Lower lobe of right lung (tissue), 2 donors: Measurements from ENCODE around the gene CSAD. TPM values are rescaled to one million over a fixed set of nuclear protein-coding genes. Genes with fewer than 3 reads are reported as not detected.
A peak's percentile ranks its signal among the peaks of the same experiment; 100 is the strongest.

ENCODE experiments used
- ATAC-seq, 2 donors: fragments of 200-7000 bp; cut with Tn5 transposase; one replicate each; pipeline ENCODE4 v1.9.1; 2020 to 2022; ENCODE audit warnings: mild to moderate bottlenecking in 2 of 2, moderate library complexity in 2 of 2
- DNase-seq: peaks from one replicate; pipeline ENCODE4 v3.0.0-alpha.2; 2020
- H3K27ac ChIP-seq: fragments of 200-600 bp; one replicate; pipeline ENCODE4 v1.8.0; 2022
- H3K27me3 ChIP-seq: fragments of 200-600 bp; one replicate; pipeline ENCODE4 v1.8.0; 2022; ENCODE audit warnings: low read depth
- H3K36me3 ChIP-seq: fragments of 200-600 bp; one replicate; pipeline ENCODE4 v1.8.0; 2022; ENCODE audit warnings: mild to moderate bottlenecking
- H3K4me1 ChIP-seq: fragments of 200-600 bp; one replicate; pipeline ENCODE4 v1.8.0; 2022
- H3K4me3 ChIP-seq: fragments of 200-600 bp; one replicate; pipeline ENCODE4 v1.8.0; 2022; ENCODE audit warnings: mild to moderate bottlenecking
- H3K9me3 ChIP-seq: fragments of 200-600 bp; one replicate; pipeline ENCODE4 v1.8.0; 2022
- intact Hi-C: fragments of 100-400 bp; cut with DNase I; formaldehyde crosslinking; loops from one replicate; pipeline ENCODE4 v1.11.0; 2022
- total RNA-seq: library from RNA; stranded (reverse); fragmentation: NEBNext Ultra II Directional; extraction: Animal tissue kit (Norgen Biotek cat#: 25700); gene quantifications from one replicate; pipeline ENCODE4 v1.2.1, GENCODE V29; 2021
- TF ChIP-seq, protein P1 (sequence below): fragments of 200-600 bp; IDR thresholded peaks from one replicate; pipeline ENCODE4 v1.8.0; 2022; ENCODE audit warnings: antibody characterized with exemption, mild to moderate bottlenecking
- donor health status: DM: no; HTN: yes; CAD: no; lungs with severe emphysema.

Gene CSAD
- total RNA-seq, 1 donor from 2014 or later: 39.2 TPM

DNA sequence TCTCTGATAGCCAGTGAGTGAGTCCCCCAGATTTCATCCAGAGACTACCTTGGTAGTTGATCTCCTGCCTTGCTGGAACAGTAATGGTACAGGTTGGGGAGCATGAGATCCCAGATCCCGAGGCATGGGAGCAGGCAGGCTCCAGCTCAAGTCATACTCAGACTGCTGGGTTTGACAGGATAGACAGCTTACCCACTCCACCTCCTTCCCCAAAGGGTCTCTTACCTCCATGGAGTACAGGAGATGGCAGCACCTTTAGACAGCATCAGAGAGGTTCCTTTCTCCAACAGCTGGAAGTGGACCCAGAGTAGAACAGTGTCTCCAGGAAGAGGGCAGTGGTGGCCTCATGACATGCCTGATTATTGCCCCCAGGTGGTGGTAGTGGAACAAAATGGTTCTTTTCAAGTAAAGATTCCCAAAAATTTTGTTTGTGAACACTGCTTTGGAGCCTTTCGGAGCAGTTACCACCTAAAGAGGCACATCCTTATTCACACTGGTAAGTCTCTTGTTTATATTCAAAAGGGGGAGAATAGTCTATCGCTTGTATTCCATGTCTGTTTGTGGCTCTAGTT is 4.9 kb upstream of the CSAD start:
- no peak for DNase-seq

DNA sequence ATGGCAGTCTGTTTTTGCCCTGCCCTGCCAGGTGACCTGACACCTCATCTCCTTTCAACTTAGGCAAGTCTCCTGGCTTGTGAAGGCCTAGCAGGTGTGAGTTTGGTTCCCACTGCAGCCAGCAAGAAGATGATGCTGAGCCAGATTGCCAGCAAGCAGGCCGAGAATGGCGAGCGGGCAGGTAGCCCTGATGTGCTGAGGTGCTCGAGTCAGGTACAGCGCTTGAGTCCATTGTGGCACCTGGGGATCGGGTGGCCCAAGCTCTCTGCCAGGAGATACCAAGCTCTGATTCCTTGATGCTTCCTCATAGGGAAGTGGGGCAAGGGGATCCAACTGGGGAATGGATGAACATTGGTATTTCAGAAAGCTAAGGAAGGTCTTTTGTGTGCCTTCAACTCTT is 4.1 kb upstream of the CSAD start:
- intact Hi-C loops: no loop called here
- Histone ChIP-seq H3K36me3 (peaks cover 74% of the 10 kb centered on the region), H3K27me3 (no peaks in the 10 kb centered on the region), H3K9me3 (no peaks in the 10 kb centered on the region), H3K4me1 (peaks cover 40% of the 10 kb centered on the region), H3K4me3 (no peak overlapping the region), H3K27ac (no peak overlapping the region)
- TF ChIP-seq, protein P1, sequence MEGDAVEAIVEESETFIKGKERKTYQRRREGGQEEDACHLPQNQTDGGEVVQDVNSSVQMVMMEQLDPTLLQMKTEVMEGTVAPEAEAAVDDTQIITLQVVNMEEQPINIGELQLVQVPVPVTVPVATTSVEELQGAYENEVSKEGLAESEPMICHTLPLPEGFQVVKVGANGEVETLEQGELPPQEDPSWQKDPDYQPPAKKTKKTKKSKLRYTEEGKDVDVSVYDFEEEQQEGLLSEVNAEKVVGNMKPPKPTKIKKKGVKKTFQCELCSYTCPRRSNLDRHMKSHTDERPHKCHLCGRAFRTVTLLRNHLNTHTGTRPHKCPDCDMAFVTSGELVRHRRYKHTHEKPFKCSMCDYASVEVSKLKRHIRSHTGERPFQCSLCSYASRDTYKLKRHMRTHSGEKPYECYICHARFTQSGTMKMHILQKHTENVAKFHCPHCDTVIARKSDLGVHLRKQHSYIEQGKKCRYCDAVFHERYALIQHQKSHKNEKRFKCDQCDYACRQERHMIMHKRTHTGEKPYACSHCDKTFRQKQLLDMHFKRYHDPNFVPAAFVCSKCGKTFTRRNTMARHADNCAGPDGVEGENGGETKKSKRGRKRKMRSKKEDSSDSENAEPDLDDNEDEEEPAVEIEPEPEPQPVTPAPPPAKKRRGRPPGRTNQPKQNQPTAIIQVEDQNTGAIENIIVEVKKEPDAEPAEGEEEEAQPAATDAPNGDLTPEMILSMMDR: no peak
- ATAC-seq (no peak), DNase-seq (no peak)

More for the DNA sequence above, 4.9 kb upstream of the CSAD start:
- H3K4me3 ChIP-seq: no peak overlapping the region
- intact Hi-C loops: no loop called here
- no peak for ATAC-seq
- H3K9me3 ChIP-seq: no peaks in the 10 kb centered on the region
- peaks cover 74% of the 10 kb centered on the region for H3K36me3 ChIP-seq
- H3K4me1 ChIP-seq: peaks cover 39% of the 10 kb centered on the region
- no peak overlapping the region for H3K27ac ChIP-seq
- TF ChIP-seq, protein P1: no peak
- no peaks in the 10 kb centered on the region for H3K27me3 ChIP-seq

DNA sequence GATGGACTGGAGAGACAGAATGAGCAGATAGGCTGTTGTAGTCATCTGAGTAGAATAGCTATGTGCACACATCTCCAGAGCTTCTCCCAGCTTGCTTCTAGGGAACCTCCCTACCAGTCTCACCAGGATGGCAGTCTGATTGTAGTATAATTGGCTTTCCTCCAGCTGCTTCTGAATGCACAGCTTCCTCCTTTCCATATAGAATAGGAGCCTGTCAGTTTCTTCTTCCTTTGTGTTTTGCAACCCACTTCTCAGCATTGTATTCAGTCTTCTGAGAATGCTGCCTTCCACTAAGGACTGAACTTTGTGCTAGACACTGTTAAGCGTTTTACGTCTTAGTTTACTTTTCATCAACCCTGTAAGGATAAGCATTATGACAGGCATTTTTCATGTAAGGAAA is 2.2 kb upstream of the CSAD start:
- TF ChIP-seq, protein P1: no peak
- Histone ChIP-seq H3K4me1 (peaks cover 47% of the 10 kb centered on the region), H3K9me3 (no peaks in the 10 kb centered on the region), H3K27me3 (no peaks in the 10 kb centered on the region), H3K4me3 (peak overlapping the region; percentile 79), H3K27ac (no peak overlapping the region), H3K36me3 (peaks cover 62% of the 10 kb centered on the region)
- no peak for DNase-seq
- intact Hi-C loops: no loop called here
- no peak for ATAC-seq

DNA sequence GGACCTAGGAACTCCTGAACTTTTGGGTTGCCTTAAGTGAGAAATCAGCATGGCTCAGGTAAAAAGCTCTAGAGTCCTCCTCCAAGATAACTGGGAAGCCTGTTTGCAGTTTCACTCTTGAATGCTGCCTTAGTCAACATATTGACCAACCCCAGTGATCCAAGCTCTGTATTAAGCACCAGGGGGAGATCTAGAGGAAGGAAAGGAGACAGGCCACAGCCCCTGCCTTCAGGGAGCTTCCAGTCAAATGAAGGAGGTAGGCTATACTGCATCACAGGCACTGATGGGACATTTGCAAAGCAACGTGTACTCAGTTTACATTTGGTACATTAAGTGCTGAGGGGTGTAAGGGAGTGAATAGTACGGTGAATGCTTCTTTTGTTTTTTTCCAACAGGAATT is 1.2 kb upstream of the CSAD start:
- no peak for ATAC-seq
- Histone ChIP-seq H3K27ac (no peak overlapping the region), H3K27me3 (no peaks in the 10 kb centered on the region), H3K4me3 (peak overlapping the region; percentile 79), H3K36me3 (peaks cover 52% of the 10 kb centered on the region), H3K4me1 (peaks cover 47% of the 10 kb centered on the region), H3K9me3 (no peaks in the 10 kb centered on the region)
- intact Hi-C loops: no loop called here
- no peak for DNase-seq
- TF ChIP-seq, protein P1: no peak

DNA sequence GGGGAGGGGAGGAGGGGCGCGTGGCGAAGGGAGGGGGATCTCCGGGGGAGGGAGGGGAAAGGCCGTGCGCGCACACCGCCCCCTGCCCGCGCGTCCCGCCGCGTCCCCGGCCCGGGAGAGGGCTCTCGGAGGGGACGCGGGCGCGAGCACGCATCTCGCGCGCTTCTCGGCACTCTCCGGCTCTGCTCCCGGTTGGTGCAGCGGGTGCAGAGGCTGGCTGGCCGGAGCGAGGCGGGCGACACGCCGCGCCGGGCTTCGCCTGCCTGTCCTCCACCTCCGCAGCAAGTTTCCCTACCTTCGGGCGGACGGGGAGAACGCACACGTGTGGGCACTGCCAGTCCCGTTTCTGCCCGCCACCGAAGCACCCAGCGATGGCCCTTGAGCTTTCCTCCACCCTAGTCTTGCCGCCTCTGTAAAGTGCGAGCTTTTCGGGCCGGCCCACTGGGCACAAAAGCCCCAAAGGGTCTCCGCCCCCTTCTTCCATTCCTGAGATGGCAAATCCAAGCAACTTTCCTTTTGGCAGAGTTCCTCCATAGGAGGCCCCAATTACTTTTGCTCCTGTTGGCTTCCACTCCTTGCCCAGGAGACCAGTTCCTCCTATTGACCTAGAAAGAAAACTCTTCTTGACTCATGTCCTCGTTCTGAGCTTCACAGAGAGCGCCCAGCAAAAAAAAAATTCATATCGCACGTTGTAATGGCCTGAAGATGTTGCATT is 363 bp upstream of the CSAD start:
- ATAC-seq (peak; percentile 86 to 89), DNase-seq (peak; percentile 87)
- H3K27ac ChIP-seq: peak overlapping the region; percentile 96
- peaks cover 44% of the 10 kb centered on the region for H3K36me3 ChIP-seq
- intact Hi-C loops: no loop called here
- H3K4me3 ChIP-seq: peak overlapping the region; percentile 79
- TF ChIP-seq, protein P1: no peak
- no peaks in the 10 kb centered on the region for H3K9me3 ChIP-seq
- H3K4me1 ChIP-seq: peaks cover 47% of the 10 kb centered on the region
- H3K27me3 ChIP-seq: no peaks in the 10 kb centered on the region
